GM19455 (cell line): ENCODE results near the gene ADARB1.

Experiments used
- ATAC-seq: cut with Tn5 transposase; IDR thresholded peaks from one replicate; pipeline ENCODE4 v1.9.1; 2021; ENCODE audit not compliant: unreplicated experiment

The ADARB1 gene

GRCh38 chr21:45147473-45148315 is 73.3 kb downstream of the ADARB1 start:
- no peak for ATAC-seq

- ATAC-seq: no peak
Observed at GRCh38 chr21:45148316-45148990, 74.1 kb downstream of the ADARB1 start.

GRCh38 chr21:45149021-45149420 is 74.6 kb downstream of the ADARB1 start:
- no peak for ATAC-seq

GRCh38 chr21:45150638-45151131 is 76.3 kb downstream of the ADARB1 start:
- no peak for ATAC-seq

GRCh38 chr21:45151445-45152160 is 77.2 kb downstream of the ADARB1 start:
- no peak for ATAC-seq

GRCh38 chr21:45152265-45152746 is 77.9 kb downstream of the ADARB1 start:
- no peak for ATAC-seq

- ATAC-seq: no peak
Observed at GRCh38 chr21:45153358-45154318, 79.3 kb downstream of the ADARB1 start.

- ATAC-seq: no peak
Observed at GRCh38 chr21:45154511-45155508, 80.4 kb downstream of the ADARB1 start.

GRCh38 chr21:45155910-45156309 is 81.5 kb downstream of the ADARB1 start:
- no peak for ATAC-seq

GRCh38 chr21:45156459-45156858 is 82.1 kb downstream of the ADARB1 start:
- no peak for ATAC-seq

- ATAC-seq: no peak
Observed at GRCh38 chr21:45157932-45158331, 83.6 kb downstream of the ADARB1 start.

- no peak for ATAC-seq
Observed at GRCh38 chr21:45158491-45159423, 84.4 kb downstream of the ADARB1 start.

GRCh38 chr21:45160198-45160597 is 85.8 kb downstream of the ADARB1 start:
- ATAC-seq: no peak

- ATAC-seq: no peak
Observed at GRCh38 chr21:45161038-45161945, 86.9 kb downstream of the ADARB1 start.

GRCh38 chr21:45162115-45162514 is 87.7 kb downstream of the ADARB1 start:
- no peak for ATAC-seq

- ATAC-seq: no peak
Observed at GRCh38 chr21:45162809-45163208, 88.4 kb downstream of the ADARB1 start.
